HG03175 (cell line): ENCODE data around the gene GUCY1A1.

Experiments
- ATAC-seq: cut with Tn5 transposase; IDR thresholded peaks from one replicate; pipeline ENCODE4 v1.9.1; 2021; ENCODE audit warnings: mild to moderate bottlenecking, moderate library complexity; ENCODE audit not compliant: unreplicated experiment

Gene GUCY1A1

DNA sequence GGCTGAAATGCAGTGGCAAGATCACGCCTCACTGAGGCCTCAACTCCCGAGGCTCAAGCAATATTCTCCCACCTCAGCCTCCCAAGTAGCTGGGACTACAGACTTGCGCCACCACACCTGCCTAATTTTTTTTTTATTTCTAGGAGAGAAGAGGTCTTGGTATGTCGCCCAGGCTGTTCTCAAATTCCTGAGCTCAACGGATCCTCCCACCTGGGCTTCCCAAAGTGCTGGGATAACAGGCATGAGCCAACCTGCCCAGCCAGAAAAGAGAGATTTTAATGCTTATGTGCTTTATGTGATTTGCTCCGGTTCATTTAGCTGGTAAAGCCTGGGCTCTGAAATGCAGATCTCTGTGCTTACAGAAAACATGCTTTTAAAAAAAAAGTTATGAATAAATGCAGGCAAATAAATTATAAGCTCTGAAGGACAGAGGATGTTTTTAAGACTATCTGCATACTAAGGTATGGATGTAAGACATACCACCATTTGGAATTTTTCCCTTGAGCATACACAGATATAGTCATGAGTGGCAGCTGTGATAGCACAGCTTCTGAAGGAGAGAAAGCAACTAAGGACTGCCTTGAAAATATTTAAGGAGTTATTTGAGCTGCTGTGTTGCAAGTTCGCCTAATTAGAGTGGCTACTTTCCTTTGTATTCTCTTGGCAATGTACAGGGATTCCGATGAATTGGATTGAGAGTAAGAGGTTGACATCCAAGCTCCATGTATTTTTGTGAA lies 106.0 kb downstream of the GUCY1A1 start:
- ATAC-seq, result no peak

DNA sequence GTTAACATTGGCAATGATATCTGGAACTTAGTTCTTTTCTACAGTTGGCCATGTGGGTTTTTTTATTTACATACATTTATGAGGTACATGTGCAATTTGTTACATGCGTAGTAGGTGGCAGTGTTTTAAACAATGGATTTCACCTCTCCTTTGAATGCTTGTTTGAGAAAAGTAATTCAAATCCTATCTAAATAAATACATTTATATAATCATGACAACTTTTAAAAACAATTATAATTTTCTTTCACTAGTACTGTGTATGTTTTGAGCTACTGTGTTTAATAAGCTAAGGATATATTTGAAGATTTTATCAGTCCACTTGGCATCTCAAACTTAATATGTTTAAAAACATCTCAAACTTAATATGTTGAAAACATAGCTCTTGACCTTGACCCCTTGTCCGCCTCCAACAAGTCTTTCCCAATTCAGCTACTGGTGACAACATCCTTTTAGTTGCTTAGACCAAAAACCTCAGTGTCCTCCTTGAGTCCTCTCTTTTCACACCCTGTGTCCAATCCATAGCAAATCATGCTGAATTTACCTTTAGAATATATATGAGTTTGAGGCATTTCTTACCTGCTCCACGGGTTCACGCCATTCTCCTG lies 106.7 kb downstream of the GUCY1A1 start:
- no peak for ATAC-seq

DNA sequence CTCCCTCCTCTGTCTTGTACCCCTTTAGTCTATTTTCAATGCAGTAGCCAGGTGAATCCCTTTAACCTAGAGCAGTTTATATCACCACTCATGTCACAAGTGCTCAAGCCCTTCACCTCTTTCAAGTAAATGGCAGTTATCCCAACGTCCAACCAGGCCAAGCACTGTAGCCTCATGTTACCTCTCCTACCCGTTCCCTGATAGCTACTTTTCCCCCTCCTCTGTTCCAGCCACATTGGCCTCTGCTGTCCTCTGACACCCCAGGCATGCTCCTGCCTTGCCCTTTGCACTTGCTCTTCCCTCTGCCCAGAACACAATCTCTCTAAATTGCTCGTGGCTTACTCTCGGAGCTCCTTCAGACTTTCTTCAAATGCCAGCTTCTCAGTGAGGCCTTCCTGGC lies 107.4 kb downstream of the GUCY1A1 start:
- no peak for ATAC-seq

DNA sequence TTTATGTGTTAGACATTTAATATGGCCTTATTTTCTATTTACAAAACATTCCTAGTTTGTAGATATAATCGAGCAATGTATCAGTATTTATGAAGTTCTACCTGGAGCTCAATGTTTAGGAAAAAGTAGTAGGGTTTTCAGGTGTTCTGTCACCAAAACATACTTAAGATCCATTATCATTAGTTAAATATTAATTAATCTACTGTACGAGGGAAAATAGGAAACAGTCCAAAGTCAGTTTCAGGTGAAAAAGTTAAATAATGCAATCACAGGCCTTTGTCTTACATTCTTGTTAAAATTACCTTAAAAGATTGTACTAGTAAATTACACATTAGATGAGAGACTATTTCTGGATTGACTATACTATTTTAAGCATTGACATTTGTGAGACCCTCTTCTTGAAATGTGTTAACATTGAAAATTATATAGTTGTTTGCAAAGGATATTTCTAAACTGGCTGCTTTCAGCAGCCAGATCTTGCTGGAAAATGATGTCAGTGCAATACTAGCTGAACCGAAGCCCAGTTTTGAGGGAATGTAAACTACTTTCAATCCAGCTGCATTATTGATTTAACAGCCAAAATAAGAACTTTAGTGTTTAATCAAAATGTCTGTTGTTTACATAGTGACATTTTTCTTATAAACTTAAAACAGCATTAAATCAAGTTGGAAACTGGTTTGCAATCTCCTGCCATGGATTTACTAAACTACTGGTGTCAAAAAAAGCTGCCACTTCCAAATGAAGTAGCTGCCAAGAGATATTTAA lies 111.5 kb downstream of the GUCY1A1 start:
- ATAC-seq, result no peak

DNA sequence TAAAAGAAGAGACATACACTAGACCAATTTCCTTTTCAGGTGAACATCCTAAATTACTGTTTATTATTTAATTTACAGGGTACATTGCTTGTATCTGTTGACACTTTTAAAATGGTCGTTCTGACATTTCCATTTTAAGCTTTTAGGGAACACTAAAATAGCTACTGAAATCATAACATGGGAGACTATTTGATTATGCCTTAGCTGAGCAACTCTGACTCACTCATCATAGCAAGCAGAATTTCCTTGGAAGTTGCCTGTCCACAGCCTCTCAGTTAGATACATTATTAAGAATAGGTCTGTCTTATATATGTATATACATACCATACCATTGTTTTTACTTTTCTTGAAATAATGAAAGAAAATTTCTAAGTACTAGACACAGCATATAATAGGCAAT lies 114.1 kb downstream of the GUCY1A1 start:
- no peak for ATAC-seq

DNA sequence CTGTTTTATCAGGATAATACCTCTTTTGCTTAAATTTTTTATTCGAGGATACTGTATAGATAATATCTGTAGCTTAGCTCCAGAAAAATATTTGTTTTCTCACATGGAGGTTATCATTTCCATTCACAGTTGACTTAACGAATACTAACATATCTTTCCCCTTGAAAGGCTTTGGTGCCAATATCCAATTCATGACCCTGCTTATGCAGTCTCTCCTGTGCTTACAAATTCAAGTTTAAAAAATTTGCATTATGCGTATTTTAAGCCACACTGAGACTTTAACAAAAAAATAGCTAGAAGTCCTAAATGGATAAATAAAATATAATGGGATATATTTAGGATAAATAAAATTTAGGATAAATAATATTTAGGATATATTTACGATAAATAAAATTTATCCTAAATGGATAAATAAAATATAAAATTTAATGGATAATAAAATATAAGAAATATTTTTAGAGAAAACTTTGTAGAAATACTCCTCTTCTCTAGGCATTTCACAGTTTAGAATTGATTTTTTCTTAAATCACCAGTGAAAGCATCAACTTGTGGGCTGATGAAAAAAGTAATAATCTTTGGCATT lies 114.7 kb downstream of the GUCY1A1 start:
- no peak for ATAC-seq
